GM12878 (cell line): ENCODE measurements around the gene WNT5A. TPM values are rescaled to one million over a fixed set of nuclear protein-coding genes. Genes with fewer than 3 reads are reported as not detected.

Experiments
- ATAC-seq: fragments of 200-7000 bp; cut with Tn5 transposase; 3 replicates; pipeline ENCODE4 v1.9.1; 2020; ENCODE audit warnings: mild to moderate bottlenecking, moderate library complexity
- BruUV-seq: library from RNA; stranded (reverse); fragments of 400-500 nt; replicated peaks from 2 replicates; lab custom pipeline; 2021; lab: Mats Ljungman, UMichigan
- CTCF ChIA-PET: fragments of 300-600 bp; sonication (Branson Sonifier 250); formaldehyde crosslinking; extraction: SDS; loops from one replicate; lab custom pipeline; 2021; ENCODE audit warnings: inconsistent platforms; lab: Yijun Ruan, JAX
- POLR2A ChIA-PET: fragments of 350-600 bp; formaldehyde crosslinking; extraction: SDS; loops from one replicate; lab custom pipeline; 2021; ENCODE audit warnings: inconsistent platforms; lab: Charles Lee
- RAD21 ChIA-PET: fragments of 300-600 bp; sonication (Branson Sonifier 250); formaldehyde crosslinking; loops from one replicate; lab custom pipeline; 2023; ENCODE audit warnings: antibody characterized with exemption; ENCODE audit not compliant: unreplicated experiment; lab: Charles Lee
- SMC1A ChIA-PET: fragments of 300-600 bp; sonication (Branson Sonifier 250); formaldehyde crosslinking; loops from one replicate; lab custom pipeline; 2023; ENCODE audit not compliant: unreplicated experiment, uncharacterized antibody; lab: Charles Lee
- DNase-seq: peaks from one replicate; pipeline ENCODE4 v3.0.0-alpha.2; 2011; ENCODE audit warnings: low read depth, low spot score
- FAIRE-seq: peaks from 3 replicates; lab custom pipeline; 2011; peaks lifted over from hg19 to GRCh38; lab: Jason Lieb, UNC
- H2AFZ ChIP-seq: 2 replicates; pipeline ENCODE4 v1.6.0; 2011; ENCODE audit warnings: low read depth, low read length, control low read depth; ENCODE audit not compliant: control insufficient read depth
- H3K27ac ChIP-seq: 2 replicates; pipeline ENCODE4 v1.5.1; 2011; ENCODE audit warnings: control low read depth; ENCODE audit not compliant: control insufficient read depth, insufficient read depth
- H3K27me3 ChIP-seq, 2 experiments: replicated peaks in 1 of 2; 2 replicates each; pipeline versions ENCODE4 v1.6.0 to v1.6.1; 2011; ENCODE audit warnings: low read length in 1 of 2; ENCODE audit not compliant: control insufficient read depth in 2 of 2, insufficient read depth in 2 of 2
- H3K36me3 ChIP-seq, 2 experiments: 2 replicates each; pipeline ENCODE4 v1.5.1; 2011; ENCODE audit warnings: low read length in 1 of 2; ENCODE audit not compliant: control insufficient read depth in 2 of 2, insufficient read depth in 2 of 2
- H3K4me1 ChIP-seq: 2 replicates; pipeline ENCODE4 v1.6.1; 2011; ENCODE audit warnings: mild to moderate bottlenecking, low read length, moderate library complexity, mixed read lengths; ENCODE audit not compliant: control insufficient read depth, insufficient read depth
- H3K4me2 ChIP-seq: 2 replicates; pipeline ENCODE4 v1.6.0; 2011; ENCODE audit warnings: control low read depth; ENCODE audit not compliant: control insufficient read depth, insufficient read depth
- H3K4me3 ChIP-seq: fragments of 200-600 bp; sonication (generic); 2 replicates; pipeline ENCODE4 v1.5.1; 2016
- H3K79me2 ChIP-seq: 2 replicates; pipeline ENCODE4 v1.6.0; 2011; ENCODE audit warnings: low read length; ENCODE audit not compliant: control insufficient read depth, insufficient read depth
- H3K9ac ChIP-seq: 2 replicates; pipeline ENCODE4 v1.8.0; 2011; ENCODE audit warnings: low read length, control low read depth, mixed read lengths; ENCODE audit not compliant: control insufficient read depth, insufficient read depth
- H3K9me3 ChIP-seq: replicated peaks from 3 replicates; pipeline ENCODE4 v1.5.1; 2011; ENCODE audit warnings: mild to moderate bottlenecking, low read length; ENCODE audit not compliant: control insufficient read depth, insufficient read depth
- H4K20me1 ChIP-seq: 2 replicates; pipeline ENCODE4 v1.6.0; 2011; ENCODE audit not compliant: control insufficient read depth, insufficient read depth
- ATF3 ChIP-seq: IDR thresholded peaks from 2 replicates; pipeline ENCODE4 v1.6.1; 2011; ENCODE audit warnings: low read depth, mild to moderate bottlenecking, low read length, moderate library complexity, borderline replicate concordance; ENCODE audit errors: extremely low read depth
- CBFB ChIP-seq: IDR thresholded peaks from 2 replicates; pipeline ENCODE4 v1.6.1; 2016; ENCODE audit warnings: antibody characterized with exemption, low read depth
- CHD4 ChIP-seq: fragments of 200-600 bp; sonication (generic); IDR thresholded peaks from 2 replicates; pipeline ENCODE4 v1.6.1; 2016; ENCODE audit warnings: mild to moderate bottlenecking
- CTCF ChIP-seq, 3 experiments: IDR thresholded peaks in 2 of 3; conservative IDR thresholded peaks in 1 of 3; 2 replicates each; pipeline ENCODE4 v1.5.1; 2011; ENCODE audit warnings: low read depth in 3 of 3, low read length in 3 of 3, mild to moderate bottlenecking in 3 of 3, control low read depth in 2 of 3, moderate library complexity in 2 of 3, inconsistent platforms in 1 of 3, mixed read lengths in 1 of 3; ENCODE audit not compliant: control insufficient read depth in 2 of 3, insufficient read depth in 1 of 3; ENCODE audit errors: extremely low read depth in 1 of 3
- FOXK2 ChIP-seq: fragments of 450-650 bp; IDR thresholded peaks from 2 replicates; pipeline ENCODE4 v1.6.1; 2017; ENCODE audit warnings: mild to moderate bottlenecking, moderate library complexity
- PAX8 ChIP-seq: fragments of 450-650 bp; IDR thresholded peaks from 2 replicates; pipeline ENCODE4 v1.6.1; 2017; ENCODE audit warnings: mild to moderate bottlenecking, moderate library complexity
- PBX3 ChIP-seq: IDR thresholded peaks from 2 replicates; pipeline ENCODE4 v1.6.1; 2011; ENCODE audit warnings: mild to moderate bottlenecking, low read depth, low read length, moderate library complexity; ENCODE audit not compliant: insufficient replicate concordance
- PKNOX1 ChIP-seq: fragments of 450-650 bp; IDR thresholded peaks from 2 replicates; pipeline ENCODE4 v1.6.1; 2016; ENCODE audit warnings: mild to moderate bottlenecking
- REST ChIP-seq: IDR thresholded peaks from 2 replicates; pipeline ENCODE4 v1.6.1; 2012; ENCODE audit warnings: mild to moderate bottlenecking, low read depth, low read length
- SMARCA5 ChIP-seq: fragments of 450-650 bp; IDR thresholded peaks from 2 replicates; pipeline ENCODE4 v1.6.1; 2017; ENCODE audit warnings: mild to moderate bottlenecking
- SPI1 ChIP-seq: IDR thresholded peaks from 2 replicates; pipeline ENCODE4 v1.6.1; 2011; ENCODE audit warnings: low read depth, mild to moderate bottlenecking, low read length, moderate library complexity, borderline replicate concordance; ENCODE audit not compliant: insufficient read depth
- USF2 ChIP-seq: IDR thresholded peaks from 2 replicates; pipeline ENCODE4 v1.6.1; 2011; ENCODE audit warnings: low read depth, low read length, improper control_type of control experiment, borderline replicate concordance
- ZBTB33 ChIP-seq: fragments of 450-650 bp; IDR thresholded peaks from 2 replicates; pipeline ENCODE4 v1.6.1; 2017; ENCODE audit warnings: mild to moderate bottlenecking
- WGBS: methylation state at CpG from one replicate; pipeline ENCODE4 v1.1.6; 2016; ENCODE audit warnings: low lambda C conversion rate; ENCODE audit not compliant: insufficient replicate concordance, insufficient coverage; ENCODE audit errors: missing lambda C conversion rate; 5-methylcytosine and 5-hydroxymethylcytosine counted together
- in situ Hi-C: fragments of 300-500 bp; cut with MboI; formaldehyde crosslinking; loops from 9 replicates; pipeline ENCODE4 v1.14.3; 2018; ENCODE audit warnings: mixed read lengths
- intact Hi-C: fragments of 100-400 bp; cut with micrococcal nuclease; formaldehyde crosslinking; loops from one replicate; pipeline ENCODE4 v1.14.2; 2022; ENCODE audit not compliant: unreplicated experiment
- polyA plus RNA-seq, 11 experiments: library from polyadenylated mRNA; depleted of rRNA in 4 of 11; unstranded in 6 of 11; stranded (reverse) in 5 of 11; fragments of >200 nt; fragmentation: Nextera tagmentation in 4 of 11; fragmentation: Illumina TruSeq in 1 of 11; extraction: Ambion mirVana in 4 of 11; extraction: Trizol in 1 of 11; gene quantifications; 1 replicate in 1 of 11; 2 replicates in 10 of 11; pipeline versions ENCODE4 v1.2.1 to v1.2.3, GENCODE V29; 2011 to 2016; ENCODE audit warnings: inconsistent platforms in 2 of 11, missing spikeins in 2 of 11, low read depth in 1 of 11
- total RNA-seq, 4 experiments: library from RNA; depleted of rRNA in 3 of 4; stranded (reverse); fragments of >200 nt in 3 of 4; fragmentation: Illumina TruSeq in 1 of 4; extraction: Trizol in 1 of 4; gene quantifications; 2 replicates each; pipeline versions ENCODE4 v1.2.1 to v1.2.3, GENCODE V29; 2013 to 2021

WNT5A gene
- total and polyA plus RNA-seq, 10 of the 15 experiments (the other 5 are each of a cell fraction or from before 2014, with no cell fraction given), result 0.06 to 2.8 (median 0.39) TPM

GRCh38 chr3:55473788-55474187, 13.3 kb downstream of the WNT5A start:
- Histone ChIP-seq H3K9ac (no peak overlapping the region), H3K4me3 (no peak overlapping the region), H3K4me2 (no peak overlapping the region), H3K79me2 (no peaks in the 10 kb centered on the region), H3K36me3 (no peaks in the 10 kb centered on the region), H2AFZ (no peak overlapping the region), H3K4me1 (no peaks in the 10 kb centered on the region), H4K20me1 (no peaks in the 10 kb centered on the region), H3K27me3 (no peaks in the 10 kb centered on the region), H3K9me3 (no peaks in the 10 kb centered on the region), H3K27ac (no peak overlapping the region)
- FAIRE-seq (no peak), DNase-seq (no peak), ATAC-seq (no peak)
- ChIA-PET SMC1A (interaction anchor here (0.6 kb wide), 1 partner anchor 243 kb away, joined by 3 read pairs; no protein-coding TSS in a partner anchor), CTCF (no interaction called here), POLR2A (no interaction called here), RAD21 (no interaction called here)
- BruUV-seq, result no TSS peak
- in situ Hi-C loops (no loop called here), intact Hi-C loops (no loop called here)
- WGBS, result 19% methylated on average over 6 of the region's 6 CpGs
- no peak for TF ChIP-seq PKNOX1
- TF ChIP-seq SMARCA5, result no peak
- TF ChIP-seq CBFB, result no peak
- TF ChIP-seq SPI1, result no peak
- no peak for TF ChIP-seq PAX8
- no peak for TF ChIP-seq CHD4
- TF ChIP-seq ZBTB33, result no peak
- no peak for TF ChIP-seq REST
- no peak for TF ChIP-seq ATF3
- no peak for TF ChIP-seq CTCF (IDR thresholded peaks at IDR 0.05 in 2 of 3, conservative IDR thresholded peaks at IDR 0.05 in 1 of 3; ENCODE audit: control insufficient read depth in 2 of 3, extremely low read depth in 1 of 3, insufficient read depth in 1 of 3, low read depth in 3 of 3, low read length in 3 of 3)
- TF ChIP-seq FOXK2, result no peak
- TF ChIP-seq USF2, result no peak
- TF ChIP-seq PBX3, result no peak
